ENCODE data around the gene HPS3. TPM values are rescaled to one million over a fixed set of nuclear protein-coding genes. Genes with fewer than 3 reads are reported as not detected.

Gene HPS3
- polyA plus RNA-seq, 1 donor from 2014 or later = 17.1 TPM

DNA sequence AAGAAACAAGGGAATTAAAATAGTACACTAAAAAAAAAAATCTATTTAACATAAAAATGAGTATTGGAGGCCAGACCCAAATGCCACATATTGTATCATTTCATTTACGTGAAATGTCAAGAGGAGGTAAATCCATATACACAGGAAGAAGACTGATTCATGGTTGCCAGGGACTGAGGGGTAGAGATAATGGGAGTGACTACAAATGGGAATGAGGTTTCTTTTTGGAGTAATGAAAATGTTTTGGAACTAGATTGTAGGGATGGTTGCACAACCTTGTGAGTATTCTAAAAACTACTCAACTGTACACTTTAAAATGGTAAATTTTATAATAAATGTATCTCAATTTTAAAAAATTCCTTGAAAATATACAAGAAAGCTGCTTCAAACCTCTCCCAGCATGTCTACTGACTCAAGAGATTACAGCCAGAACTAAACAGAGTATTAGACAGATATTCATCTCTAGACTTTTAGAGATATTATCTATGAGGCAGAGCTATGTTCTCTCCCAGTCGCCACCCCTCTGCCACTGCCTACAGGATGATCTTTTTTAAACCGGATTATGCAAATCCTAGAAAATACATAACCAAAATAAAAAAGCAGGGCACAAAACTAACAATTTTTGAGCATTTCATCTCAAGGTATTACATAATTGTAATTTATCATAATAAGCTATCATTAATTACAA, 49.3 kb upstream of the HPS3 start:
- Histone ChIP-seq H3K27ac (ENCODE audit: low read length) (no peak overlapping the region), H2AFZ (ENCODE audit: low read depth, low read length) (no peak overlapping the region), H3K4me3 (ENCODE audit: low read length) (no peak overlapping the region), H3K36me3 (ENCODE audit: insufficient read depth, low read length) (peaks cover 17% of the 10 kb centered on the region), H3K9me3 (ENCODE audit: low read length) (no peaks in the 10 kb centered on the region), H3F3A (ENCODE audit: insufficient read depth, low read length, poor library complexity, severe bottlenecking) (no peaks in the 10 kb centered on the region), H4K20me1 (ENCODE audit: insufficient read depth) (no peaks in the 10 kb centered on the region), H3K9ac (ENCODE audit: low read length) (no peak overlapping the region), H3K9me2 (ENCODE audit: insufficient read depth, low read length) (no peaks in the 10 kb centered on the region), H3K4me2 (ENCODE audit: low read length) (no peak overlapping the region), H3K79me2 (replicated peaks; ENCODE audit: insufficient read depth, low read length) (peaks cover 68% of the 10 kb centered on the region), H3K27me3 (ENCODE audit: insufficient read depth, low read depth, low read length) (no peaks in the 10 kb centered on the region)
- TF ChIP-seq EP300 (conservative IDR thresholded peaks at IDR 0.05; ENCODE audit: poor library complexity, severe bottlenecking) (no peak), SMC3 (conservative IDR thresholded peaks at IDR 0.05; ENCODE audit: poor library complexity) (no peak), TAF1 (IDR thresholded peaks at IDR 0.05; ENCODE audit: low read depth) (no peak), RAD21 (conservative IDR thresholded peaks at IDR 0.05) (no peak), MXI1 (conservative IDR thresholded peaks at IDR 0.05; ENCODE audit: poor library complexity, severe bottlenecking) (no peak), EZH2 (IDR thresholded peaks at IDR 0.05; ENCODE audit: borderline replicate concordance, insufficient read depth, low read length, poor library complexity, severe bottlenecking) (no peak), POLR2AphosphoS5 (IDR thresholded peaks at IDR 0.05) (no peak)
- TF ChIP-seq, protein P1, sequence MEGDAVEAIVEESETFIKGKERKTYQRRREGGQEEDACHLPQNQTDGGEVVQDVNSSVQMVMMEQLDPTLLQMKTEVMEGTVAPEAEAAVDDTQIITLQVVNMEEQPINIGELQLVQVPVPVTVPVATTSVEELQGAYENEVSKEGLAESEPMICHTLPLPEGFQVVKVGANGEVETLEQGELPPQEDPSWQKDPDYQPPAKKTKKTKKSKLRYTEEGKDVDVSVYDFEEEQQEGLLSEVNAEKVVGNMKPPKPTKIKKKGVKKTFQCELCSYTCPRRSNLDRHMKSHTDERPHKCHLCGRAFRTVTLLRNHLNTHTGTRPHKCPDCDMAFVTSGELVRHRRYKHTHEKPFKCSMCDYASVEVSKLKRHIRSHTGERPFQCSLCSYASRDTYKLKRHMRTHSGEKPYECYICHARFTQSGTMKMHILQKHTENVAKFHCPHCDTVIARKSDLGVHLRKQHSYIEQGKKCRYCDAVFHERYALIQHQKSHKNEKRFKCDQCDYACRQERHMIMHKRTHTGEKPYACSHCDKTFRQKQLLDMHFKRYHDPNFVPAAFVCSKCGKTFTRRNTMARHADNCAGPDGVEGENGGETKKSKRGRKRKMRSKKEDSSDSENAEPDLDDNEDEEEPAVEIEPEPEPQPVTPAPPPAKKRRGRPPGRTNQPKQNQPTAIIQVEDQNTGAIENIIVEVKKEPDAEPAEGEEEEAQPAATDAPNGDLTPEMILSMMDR (IDR thresholded peaks at IDR 0.05; ENCODE audit: poor library complexity, severe bottlenecking) = no peak
- TF ChIP-seq, protein P2, sequence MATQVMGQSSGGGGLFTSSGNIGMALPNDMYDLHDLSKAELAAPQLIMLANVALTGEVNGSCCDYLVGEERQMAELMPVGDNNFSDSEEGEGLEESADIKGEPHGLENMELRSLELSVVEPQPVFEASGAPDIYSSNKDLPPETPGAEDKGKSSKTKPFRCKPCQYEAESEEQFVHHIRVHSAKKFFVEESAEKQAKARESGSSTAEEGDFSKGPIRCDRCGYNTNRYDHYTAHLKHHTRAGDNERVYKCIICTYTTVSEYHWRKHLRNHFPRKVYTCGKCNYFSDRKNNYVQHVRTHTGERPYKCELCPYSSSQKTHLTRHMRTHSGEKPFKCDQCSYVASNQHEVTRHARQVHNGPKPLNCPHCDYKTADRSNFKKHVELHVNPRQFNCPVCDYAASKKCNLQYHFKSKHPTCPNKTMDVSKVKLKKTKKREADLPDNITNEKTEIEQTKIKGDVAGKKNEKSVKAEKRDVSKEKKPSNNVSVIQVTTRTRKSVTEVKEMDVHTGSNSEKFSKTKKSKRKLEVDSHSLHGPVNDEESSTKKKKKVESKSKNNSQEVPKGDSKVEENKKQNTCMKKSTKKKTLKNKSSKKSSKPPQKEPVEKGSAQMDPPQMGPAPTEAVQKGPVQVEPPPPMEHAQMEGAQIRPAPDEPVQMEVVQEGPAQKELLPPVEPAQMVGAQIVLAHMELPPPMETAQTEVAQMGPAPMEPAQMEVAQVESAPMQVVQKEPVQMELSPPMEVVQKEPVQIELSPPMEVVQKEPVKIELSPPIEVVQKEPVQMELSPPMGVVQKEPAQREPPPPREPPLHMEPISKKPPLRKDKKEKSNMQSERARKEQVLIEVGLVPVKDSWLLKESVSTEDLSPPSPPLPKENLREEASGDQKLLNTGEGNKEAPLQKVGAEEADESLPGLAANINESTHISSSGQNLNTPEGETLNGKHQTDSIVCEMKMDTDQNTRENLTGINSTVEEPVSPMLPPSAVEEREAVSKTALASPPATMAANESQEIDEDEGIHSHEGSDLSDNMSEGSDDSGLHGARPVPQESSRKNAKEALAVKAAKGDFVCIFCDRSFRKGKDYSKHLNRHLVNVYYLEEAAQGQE (IDR thresholded peaks at IDR 0.05; ENCODE audit: borderline replicate concordance) = no peak

DNA sequence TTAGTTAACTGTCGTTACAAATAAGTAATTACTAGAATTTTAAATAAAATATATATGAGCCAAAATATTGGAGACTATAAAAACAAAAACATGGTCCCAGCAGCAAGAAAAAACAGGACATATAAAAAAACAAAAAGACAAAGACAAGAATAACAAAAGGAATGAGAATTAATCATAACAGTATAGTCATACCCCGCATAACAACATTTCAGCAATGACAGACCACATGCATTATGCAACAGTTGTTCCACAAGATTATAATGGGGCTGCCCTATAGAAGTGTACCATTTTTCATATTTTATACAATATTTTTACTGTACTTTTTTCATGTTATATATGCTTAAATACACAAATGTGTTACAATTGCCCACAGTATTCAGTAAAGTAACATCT, 48.7 kb upstream of the HPS3 start:
- Histone ChIP-seq H3K9me3 (ENCODE audit: low read length) (no peaks in the 10 kb centered on the region), H3K4me3 (ENCODE audit: low read length) (peak overlapping the region; percentile 2), H3K9ac (ENCODE audit: low read length) (no peak overlapping the region), H2AFZ (ENCODE audit: low read depth, low read length) (no peak overlapping the region), H3K4me2 (ENCODE audit: low read length) (peak overlapping the region; percentile 30), H3F3A (ENCODE audit: insufficient read depth, low read length, poor library complexity, severe bottlenecking) (no peaks in the 10 kb centered on the region), H4K20me1 (ENCODE audit: insufficient read depth) (no peaks in the 10 kb centered on the region), H3K27ac (ENCODE audit: low read length) (no peak overlapping the region), H3K27me3 (ENCODE audit: insufficient read depth, low read depth, low read length) (no peaks in the 10 kb centered on the region), H3K79me2 (replicated peaks; ENCODE audit: insufficient read depth, low read length) (peaks cover 70% of the 10 kb centered on the region), H3K36me3 (ENCODE audit: insufficient read depth, low read length) (peaks cover 15% of the 10 kb centered on the region), H3K9me2 (ENCODE audit: insufficient read depth, low read length) (no peaks in the 10 kb centered on the region)
- TF ChIP-seq, protein P2 (IDR thresholded peaks at IDR 0.05; ENCODE audit: borderline replicate concordance) = no peak
- TF ChIP-seq MXI1 (conservative IDR thresholded peaks at IDR 0.05; ENCODE audit: poor library complexity, severe bottlenecking) (no peak), POLR2AphosphoS5 (IDR thresholded peaks at IDR 0.05) (no peak)
